KMS-11 (cell line): ENCODE results near the gene DUS4L.

Source experiments
- H2AFZ ChIP-seq: fragments of 200-600 bp; sonication (generic); 2 replicates; pipeline ENCODE4 v1.6.1; 2016; ENCODE audit warnings: antibody characterized with exemption, mixed run types, low read depth
- H3K27ac ChIP-seq: fragments of 200-600 bp; sonication (generic); 2 replicates; pipeline ENCODE4 v1.6.1; 2016; ENCODE audit warnings: mild to moderate bottlenecking, mixed run types
- H3K27me3 ChIP-seq: fragments of 200-600 bp; sonication (generic); 2 replicates; pipeline ENCODE4 v1.6.1; 2017; ENCODE audit warnings: mild to moderate bottlenecking, low read depth, mixed run types, moderate library complexity; ENCODE audit not compliant: insufficient read depth
- H3K36me3 ChIP-seq: fragments of 200-600 bp; sonication (generic); 2 replicates; pipeline ENCODE4 v1.6.1; 2017; ENCODE audit warnings: mild to moderate bottlenecking, mixed run types; ENCODE audit not compliant: insufficient read depth
- H3K4me1 ChIP-seq: fragments of 200-600 bp; sonication (generic); 2 replicates; pipeline ENCODE4 v1.6.1; 2016; ENCODE audit warnings: mild to moderate bottlenecking, low read depth, mixed run types; ENCODE audit not compliant: poor library complexity, severe bottlenecking
- H3K4me2 ChIP-seq: fragments of 200-600 bp; sonication (generic); 2 replicates; pipeline ENCODE4 v1.7.0; 2016; ENCODE audit warnings: mild to moderate bottlenecking, mixed run types
- H3K4me3 ChIP-seq: fragments of 200-600 bp; sonication (generic); IDR thresholded peaks from 2 replicates; pipeline ENCODE4 v1.6.1; 2017; ENCODE audit warnings: low read depth, low read length, mixed read lengths; ENCODE audit not compliant: insufficient read depth
- H3K79me2 ChIP-seq: fragments of 200-600 bp; sonication (generic); 2 replicates; pipeline ENCODE4 v1.6.1; 2016; ENCODE audit warnings: low read depth, mixed run types; ENCODE audit not compliant: insufficient read depth
- H3K9ac ChIP-seq: fragments of 200-600 bp; sonication (generic); 2 replicates; pipeline ENCODE4 v1.6.1; 2016; ENCODE audit warnings: mild to moderate bottlenecking, mixed run types
- H4K20me1 ChIP-seq: fragments of 200-600 bp; sonication (generic); 2 replicates; pipeline ENCODE4 v1.6.1; 2016; ENCODE audit warnings: mild to moderate bottlenecking, mixed run types; ENCODE audit not compliant: insufficient read depth
- CTCF ChIP-seq: fragments of 200-600 bp; sonication (generic); conservative IDR thresholded peaks from 2 replicates; pipeline ENCODE4 v1.6.1; 2017; ENCODE audit warnings: low read depth, mild to moderate bottlenecking, antibody characterized with exemption, low read length, moderate library complexity, mixed read lengths

DUS4L gene

GRCh38 chr7:107560898-107561516 lies 2.8 kb upstream of the DUS4L start:
- peaks cover 21% of the 10 kb centered on the region; the same call in 1 of the 2 replicates for H3K79me2 ChIP-seq
- no peaks in the 10 kb centered on the region for H4K20me1 ChIP-seq
- TF ChIP-seq CTCF = no peak
- H2AFZ ChIP-seq = no peak overlapping the region
- no peak overlapping the region for H3K27ac ChIP-seq
- no peaks in the 10 kb centered on the region for H3K36me3 ChIP-seq
- no peak overlapping the region for H3K4me3 ChIP-seq
- no peak overlapping the region for H3K4me2 ChIP-seq
- peaks cover 22% of the 10 kb centered on the region for H3K4me1 ChIP-seq
- H3K27me3 ChIP-seq = no peaks in the 10 kb centered on the region
- H3K9ac ChIP-seq = no peak overlapping the region

GRCh38 chr7:107563081-107563774 lies 543 bp upstream of the DUS4L start:
- Histone ChIP-seq H4K20me1 (no peaks in the 10 kb centered on the region), H3K27me3 (no peaks in the 10 kb centered on the region), H3K4me2 (peak overlapping the region; percentile 91), H3K27ac (peak overlapping the region; percentile 70), H3K4me1 (peaks cover 22% of the 10 kb centered on the region), H3K36me3 (no peaks in the 10 kb centered on the region), H3K9ac (peak overlapping the region; percentile 92), H3K4me3 (peak overlapping the region; percentile 25), H2AFZ (peak overlapping the region; percentile 98), H3K79me2 (peaks cover 21% of the 10 kb centered on the region; the same call in 1 of the 2 replicates)
- TF ChIP-seq CTCF = no peak

GRCh38 chr7:107564553-107565298 lies 955 bp downstream of the DUS4L start:
- Histone ChIP-seq H3K27ac (peak overlapping the region; percentile 70), H3K4me3 (no peak overlapping the region), H3K79me2 (peaks cover 21% of the 10 kb centered on the region; the same call in 1 of the 2 replicates), H4K20me1 (no peaks in the 10 kb centered on the region), H3K4me2 (peak overlapping the region; percentile 75), H3K27me3 (no peaks in the 10 kb centered on the region), H3K36me3 (no peaks in the 10 kb centered on the region), H3K4me1 (peaks cover 22% of the 10 kb centered on the region), H3K9ac (peak overlapping the region; percentile 92), H2AFZ (peak overlapping the region; percentile 98)
- no peak for TF ChIP-seq CTCF

- Histone ChIP-seq H3K9ac (no peak overlapping the region), H3K27me3 (no peaks in the 10 kb centered on the region), H3K36me3 (no peaks in the 10 kb centered on the region), H2AFZ (no peak overlapping the region), H3K27ac (no peak overlapping the region), H3K4me2 (no peak overlapping the region), H3K79me2 (no peaks in the 10 kb centered on the region), H4K20me1 (no peaks in the 10 kb centered on the region), H3K4me3 (no peak overlapping the region), H3K4me1 (no peaks in the 10 kb centered on the region)
- no peak for TF ChIP-seq CTCF
Observed at GRCh38 chr7:107570298-107570697, 6.5 kb downstream of the DUS4L start.
